HFFc6 (cell line): ENCODE results near the gene CNPY1. TPM values are rescaled to one million over a fixed set of nuclear protein-coding genes. Genes with fewer than 3 reads are reported as not detected.

ENCODE experiments used
- DNase-seq: peaks from one replicate; pipeline ENCODE4 v3.0.0-alpha.2; 2018
- H3K27ac Mint-ChIP-seq: 2 replicates; pipeline ENCODE4 v1.8.0; 2020; ENCODE audit warnings: mild to moderate bottlenecking, mixed read lengths
- H3K27me3 Mint-ChIP-seq: 2 replicates; pipeline ENCODE4 v1.8.0; 2021; ENCODE audit warnings: mild to moderate bottlenecking, moderate library complexity, mixed read lengths; ENCODE audit not compliant: insufficient read depth
- H3K36me3 Mint-ChIP-seq: 2 replicates; pipeline ENCODE4 v1.8.0; 2021; ENCODE audit warnings: low read depth, mixed read lengths
- H3K4me1 Mint-ChIP-seq: 2 replicates; pipeline ENCODE4 v1.8.0; 2020; ENCODE audit warnings: low read depth, mixed read lengths
- H3K4me3 Mint-ChIP-seq: 2 replicates; pipeline ENCODE4 v1.8.0; 2020; ENCODE audit warnings: mild to moderate bottlenecking, moderate library complexity, mixed read lengths
- H3K9me3 Mint-ChIP-seq: 2 replicates; pipeline ENCODE4 v1.8.0; 2020; ENCODE audit warnings: mild to moderate bottlenecking, mixed read lengths
- total RNA-seq, 6 experiments: library from RNA; stranded (reverse); fragmentation: NEBNext Ultra II Directional; extraction: Animal tissue kit (Norgen Biotek cat#: 25700); gene quantifications; 2 replicates in 1 of 6; 3 replicates in 5 of 6; pipeline ENCODE4 v1.2.3, GENCODE V29; 2021
- TF ChIP-seq, protein P1 (sequence below): fragments of 200-600 bp; sonication (generic); IDR thresholded peaks from 2 replicates; pipeline ENCODE4 v1.5.0; 2021; ENCODE audit warnings: antibody characterized with exemption, mild to moderate bottlenecking

Gene CNPY1
- total RNA-seq, 6 experiments from 2014 or later: not detected

DNA sequence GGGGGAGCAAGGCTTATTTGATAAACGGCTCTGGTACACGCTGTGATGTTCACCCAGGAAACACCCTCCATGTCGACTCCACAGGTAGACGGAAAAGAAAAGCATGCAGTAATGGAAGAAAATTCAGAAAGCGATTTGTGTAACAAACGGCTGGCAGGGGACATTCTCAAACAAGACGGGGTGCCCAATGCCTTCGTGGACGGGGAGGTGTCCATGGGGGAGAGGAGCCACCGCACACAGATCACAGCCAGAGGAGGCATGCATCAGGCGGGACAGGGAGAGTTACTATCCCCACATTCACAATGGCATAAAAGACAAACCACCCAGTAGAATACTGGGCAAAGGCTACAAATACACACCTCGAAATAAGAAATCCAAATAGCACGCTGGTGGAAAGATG lies 20.1 kb downstream of the CNPY1 start:
- Mint-ChIP-seq H3K27ac (no peak overlapping the region), H3K4me3 (no peak overlapping the region), H3K27me3 (peaks cover 33% of the 10 kb centered on the region), H3K36me3 (no peaks in the 10 kb centered on the region), H3K9me3 (no peaks in the 10 kb centered on the region), H3K4me1 (no peaks in the 10 kb centered on the region)
- TF ChIP-seq, protein P1, sequence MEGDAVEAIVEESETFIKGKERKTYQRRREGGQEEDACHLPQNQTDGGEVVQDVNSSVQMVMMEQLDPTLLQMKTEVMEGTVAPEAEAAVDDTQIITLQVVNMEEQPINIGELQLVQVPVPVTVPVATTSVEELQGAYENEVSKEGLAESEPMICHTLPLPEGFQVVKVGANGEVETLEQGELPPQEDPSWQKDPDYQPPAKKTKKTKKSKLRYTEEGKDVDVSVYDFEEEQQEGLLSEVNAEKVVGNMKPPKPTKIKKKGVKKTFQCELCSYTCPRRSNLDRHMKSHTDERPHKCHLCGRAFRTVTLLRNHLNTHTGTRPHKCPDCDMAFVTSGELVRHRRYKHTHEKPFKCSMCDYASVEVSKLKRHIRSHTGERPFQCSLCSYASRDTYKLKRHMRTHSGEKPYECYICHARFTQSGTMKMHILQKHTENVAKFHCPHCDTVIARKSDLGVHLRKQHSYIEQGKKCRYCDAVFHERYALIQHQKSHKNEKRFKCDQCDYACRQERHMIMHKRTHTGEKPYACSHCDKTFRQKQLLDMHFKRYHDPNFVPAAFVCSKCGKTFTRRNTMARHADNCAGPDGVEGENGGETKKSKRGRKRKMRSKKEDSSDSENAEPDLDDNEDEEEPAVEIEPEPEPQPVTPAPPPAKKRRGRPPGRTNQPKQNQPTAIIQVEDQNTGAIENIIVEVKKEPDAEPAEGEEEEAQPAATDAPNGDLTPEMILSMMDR: no peak
- no peak for DNase-seq

GRCh38 chr7:155524018-155524556 lies 22.3 kb downstream of the CNPY1 start:
- Mint-ChIP-seq H3K4me3 (no peak overlapping the region), H3K27ac (no peak overlapping the region), H3K4me1 (no peaks in the 10 kb centered on the region), H3K9me3 (no peaks in the 10 kb centered on the region), H3K36me3 (no peaks in the 10 kb centered on the region), H3K27me3 (peaks cover 23% of the 10 kb centered on the region)
- no peak for DNase-seq
- TF ChIP-seq, protein P1: no peak

- TF ChIP-seq, protein P1: no peak
- DNase-seq: no peak
- H3K36me3 Mint-ChIP-seq: no peaks in the 10 kb centered on the region
- no peaks in the 10 kb centered on the region for H3K4me1 Mint-ChIP-seq
- no peak overlapping the region for H3K27ac Mint-ChIP-seq
- H3K4me3 Mint-ChIP-seq: no peak overlapping the region
- peaks cover 23% of the 10 kb centered on the region for H3K27me3 Mint-ChIP-seq
- H3K9me3 Mint-ChIP-seq: no peaks in the 10 kb centered on the region
These were observed 23.1 kb downstream of the CNPY1 start for GRCh38 chr7:155523168-155523675.

DNA sequence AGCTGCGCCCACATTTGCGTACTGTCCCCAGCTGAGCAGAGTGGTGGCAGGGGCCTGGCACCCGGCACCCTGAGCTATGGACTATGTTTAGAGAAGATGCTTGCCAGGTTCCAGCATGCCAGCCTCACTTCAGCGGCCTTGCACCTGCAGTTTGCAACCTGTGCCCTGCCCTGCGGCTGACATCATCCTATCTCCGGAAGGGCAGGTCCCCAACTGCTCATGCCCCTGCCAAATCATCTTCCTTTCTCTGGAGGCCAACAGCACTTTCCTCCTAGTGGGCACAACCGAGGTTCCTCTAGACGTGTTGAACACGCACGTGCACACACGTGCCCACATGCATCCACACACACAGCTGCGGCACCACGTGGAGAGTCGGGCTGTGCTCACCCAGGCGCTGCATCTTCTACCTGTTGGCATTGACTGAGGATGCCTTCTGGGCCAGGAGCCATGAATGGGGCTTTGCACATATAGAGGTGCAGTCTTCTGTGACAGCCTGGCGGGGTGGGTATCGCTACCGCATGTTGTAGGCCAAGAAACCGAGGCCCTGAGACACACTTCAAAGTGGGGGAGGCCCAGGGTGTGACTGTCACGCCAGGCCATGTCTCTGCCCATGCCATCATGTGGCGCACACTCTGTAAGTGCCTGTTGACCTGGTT lies 24.5 kb downstream of the CNPY1 start:
- Mint-ChIP-seq H3K36me3 (no peaks in the 10 kb centered on the region), H3K4me1 (no peaks in the 10 kb centered on the region), H3K27ac (no peak overlapping the region), H3K4me3 (no peak overlapping the region), H3K9me3 (no peaks in the 10 kb centered on the region), H3K27me3 (peaks cover 33% of the 10 kb centered on the region)
- TF ChIP-seq, protein P1: no peak
- DNase-seq: no peak

- TF ChIP-seq, protein P1: no peak
- Mint-ChIP-seq H3K4me1 (no peaks in the 10 kb centered on the region), H3K4me3 (no peak overlapping the region), H3K9me3 (no peaks in the 10 kb centered on the region), H3K27ac (no peak overlapping the region), H3K27me3 (peaks cover 33% of the 10 kb centered on the region), H3K36me3 (no peaks in the 10 kb centered on the region)
- no peak for DNase-seq
These were observed 25.2 kb downstream of the CNPY1 start for GRCh38 chr7:155521007-155521742.
